ENCODE data around the gene RSPH1. TPM values are rescaled to one million over a fixed set of nuclear protein-coding genes. Genes with fewer than 3 reads are reported as not detected.

RSPH1 gene
- total RNA-seq, 4 donors from 2014 or later: 0.99 to 1.9 (median 1.9) TPM; not detected in 1

DNA sequence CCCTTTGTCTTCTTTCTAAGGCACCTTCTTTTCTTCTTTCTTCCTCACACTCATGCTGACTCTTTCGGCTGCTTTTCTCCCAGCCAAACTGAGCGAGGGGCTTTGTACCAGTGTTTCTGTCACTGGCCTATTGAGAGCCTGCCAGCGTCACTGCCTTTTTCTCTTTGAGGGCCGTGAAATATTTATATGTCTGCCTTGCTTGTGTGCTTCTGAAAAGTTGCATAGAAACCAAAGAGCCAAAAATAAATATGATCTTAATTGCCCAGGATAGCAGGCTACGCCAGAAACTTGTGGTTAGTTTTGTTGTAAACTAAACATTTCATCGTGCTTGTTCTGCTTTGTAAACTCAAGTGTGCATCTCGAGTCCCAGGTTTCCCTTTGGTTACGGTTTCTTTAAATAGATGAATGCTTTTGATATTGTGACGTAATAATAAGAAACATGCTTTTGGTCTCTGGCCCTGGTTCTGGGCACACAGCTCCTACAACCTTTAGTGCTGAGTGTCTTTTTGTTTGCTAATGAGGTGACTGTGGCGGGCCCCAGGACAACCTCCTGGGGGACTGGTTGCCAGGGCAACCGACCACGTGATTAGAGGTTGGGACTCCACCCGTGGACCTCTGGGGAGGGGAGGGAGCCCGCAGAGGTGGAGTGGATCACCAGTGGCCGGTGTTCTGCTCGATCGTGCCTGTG, 28.5 kb upstream of the RSPH1 start:
- no peak for TF ChIP-seq POLR2A (IDR thresholded peaks at IDR 0.05)
- TF ChIP-seq POLR2AphosphoS5 (IDR thresholded peaks at IDR 0.05): peak; percentile 48
- no peak for TF ChIP-seq EP300 (IDR thresholded peaks at IDR 0.05)
- no peaks in the 10 kb centered on the region for H3K27me3 ChIP-seq
- H3K4me1 ChIP-seq: peaks cover 0 to 45% (median 0%) of the 10 kb centered on the region in 3 donors
- H3K36me3 ChIP-seq: peaks cover 0 to 17% of the 10 kb centered on the region in 2 donors
- peak; percentile 77 for ATAC-seq
- peak overlapping the region; percentile 41 to 42 for H3K4me3 ChIP-seq
- WGBS, 2 donors (ENCODE audit: low coverage in 1 of 2): 8 to 10% methylated on average over 8 to 9 of the region's 17 CpGs
- H3K9me3 ChIP-seq: no peaks in the 10 kb centered on the region
- H3K27ac ChIP-seq: peak overlapping the region; percentile 70 to 85 (median 78)

- Histone ChIP-seq H3K4me3 (peak overlapping the region in 1 of 2 donors; percentile 42), H3K27ac (peak overlapping the region; percentile 70 to 85 (median 78)), H3K4me1 (peaks cover 0 to 45% (median 0%) of the 10 kb centered on the region in 3 donors), H3K27me3 (no peaks in the 10 kb centered on the region), H3K9me3 (no peaks in the 10 kb centered on the region), H3K36me3 (peaks cover 0 to 23% of the 10 kb centered on the region in 2 donors)
- 74 to 77% methylated on average over 4 to 9 of the region's 9 CpGs for WGBS, 2 donors (ENCODE audit: low coverage in 1 of 2)
- no peak for TF ChIP-seq CTCF (IDR thresholded peaks at IDR 0.05)
- no peak for ATAC-seq
Observed at GRCh38 chr21:42523941-42524340, 27.9 kb upstream of the RSPH1 start.

GRCh38 chr21:42523211-42523610, 27.2 kb upstream of the RSPH1 start:
- Histone ChIP-seq H3K4me3 (no peak overlapping the region), H3K27me3 (no peaks in the 10 kb centered on the region), H3K4me1 (peaks cover 0 to 45% (median 0%) of the 10 kb centered on the region in 3 donors), H3K27ac (peak overlapping the region in 2 of 4 donors; percentile 78 to 85), H3K9me3 (no peaks in the 10 kb centered on the region), H3K36me3 (peaks cover 0 to 30% of the 10 kb centered on the region in 2 donors)
- no peak for ATAC-seq
- WGBS, 2 donors (ENCODE audit: low coverage in 1 of 2): 90% methylated on average over 5 of the region's 7 CpGs; no CpG with 5 or more reads in 1 of the 2 donors
- no peak for TF ChIP-seq POLR2AphosphoS5 (IDR thresholded peaks at IDR 0.05)

DNA sequence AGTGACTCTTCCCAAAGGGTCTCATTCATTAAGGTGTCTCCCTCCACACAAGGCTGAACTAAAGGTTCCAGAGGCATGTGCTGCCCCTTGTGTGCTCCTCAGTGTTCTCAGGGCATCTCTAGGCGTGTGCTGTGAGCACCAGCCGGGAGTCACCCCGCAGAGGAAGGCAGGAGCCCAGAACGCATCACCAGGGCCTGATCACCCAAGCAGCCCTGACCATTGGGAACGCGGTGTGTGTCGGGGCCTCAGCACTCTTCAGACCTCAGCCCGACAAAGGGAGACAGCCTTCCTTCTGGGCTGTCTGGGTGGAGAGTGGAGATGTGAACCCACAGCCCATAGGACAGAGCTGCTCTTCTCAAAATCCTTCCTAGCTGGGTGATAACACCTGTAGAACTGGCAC, 26.7 kb upstream of the RSPH1 start:
- Histone ChIP-seq H3K27me3 (no peaks in the 10 kb centered on the region), H3K9me3 (no peaks in the 10 kb centered on the region), H3K27ac (peak overlapping the region in 2 of 4 donors; percentile 78 to 85), H3K4me3 (no peak overlapping the region), H3K4me1 (peaks cover 0 to 44% (median 0%) of the 10 kb centered on the region in 3 donors), H3K36me3 (peaks cover 0 to 32% of the 10 kb centered on the region in 2 donors)
- no peak for ATAC-seq
- TF ChIP-seq POLR2A (IDR thresholded peaks at IDR 0.05) (no peak), EP300 (IDR thresholded peaks at IDR 0.05) (no peak), CTCF (IDR thresholded peaks at IDR 0.05) (no peak), POLR2AphosphoS5 (IDR thresholded peaks at IDR 0.05) (no peak)
- WGBS, 2 donors (ENCODE audit: low coverage in 1 of 2): no CpG with 5 or more reads among the region's 8 CpGs

- H3K9me3 ChIP-seq: no peaks in the 10 kb centered on the region
- ATAC-seq: no peak
Observed at GRCh38 chr21:42522271-42522670, 26.2 kb upstream of the RSPH1 start.

More at GRCh38 chr21:42522271-42522670, 26.2 kb upstream of the RSPH1 start:
- TF ChIP-seq EP300 (IDR thresholded peaks at IDR 0.05): no peak
- no peak for TF ChIP-seq POLR2A (IDR thresholded peaks at IDR 0.05)
- no peak for TF ChIP-seq POLR2AphosphoS5 (IDR thresholded peaks at IDR 0.05)
- TF ChIP-seq CTCF (IDR thresholded peaks at IDR 0.05): no peak
- 89% methylated on average over 11 to 12 of the region's 14 CpGs for WGBS, 2 donors (ENCODE audit: low coverage in 1 of 2)
- Histone ChIP-seq H3K36me3 (peaks cover 0 to 32% of the 10 kb centered on the region in 2 donors), H3K4me3 (no peak overlapping the region), H3K27ac (no peak overlapping the region), H3K27me3 (no peaks in the 10 kb centered on the region), H3K4me1 (peaks cover 0 to 39% (median 0%) of the 10 kb centered on the region in 3 donors)

All from gastroesophageal sphincter (tissue), 4 donors.